Superior temporal gyrus (tissue), 1 donor: ENCODE results near the gene LRRC71.

ENCODE experiments used
- DNase-seq: peaks from one replicate; pipeline ENCODE4 v3.0.0-alpha.2; 2016; ENCODE audit errors: extremely low spot score

The LRRC71 gene

DNA sequence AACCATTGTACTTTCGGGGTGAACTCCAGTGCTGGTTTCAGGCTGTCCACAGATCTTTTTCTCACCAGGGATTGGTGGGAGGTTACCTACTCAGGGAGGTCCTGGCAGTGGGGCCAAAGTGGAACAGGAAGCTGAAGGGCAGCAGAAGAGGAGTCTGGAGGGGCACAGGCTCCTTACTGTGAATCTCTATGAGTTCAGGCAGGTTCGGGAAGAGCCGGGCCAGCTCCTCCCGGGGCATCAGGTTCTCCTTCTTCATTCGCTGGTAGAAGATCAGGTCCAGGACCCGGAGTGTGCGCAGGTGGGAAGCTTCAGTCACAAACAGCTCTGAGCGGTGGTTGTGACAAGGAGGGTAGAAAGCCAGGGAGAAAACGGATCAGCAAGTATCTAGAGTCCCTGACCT is 26.7 kb downstream of the LRRC71 start:
- no peak for DNase-seq

DNA sequence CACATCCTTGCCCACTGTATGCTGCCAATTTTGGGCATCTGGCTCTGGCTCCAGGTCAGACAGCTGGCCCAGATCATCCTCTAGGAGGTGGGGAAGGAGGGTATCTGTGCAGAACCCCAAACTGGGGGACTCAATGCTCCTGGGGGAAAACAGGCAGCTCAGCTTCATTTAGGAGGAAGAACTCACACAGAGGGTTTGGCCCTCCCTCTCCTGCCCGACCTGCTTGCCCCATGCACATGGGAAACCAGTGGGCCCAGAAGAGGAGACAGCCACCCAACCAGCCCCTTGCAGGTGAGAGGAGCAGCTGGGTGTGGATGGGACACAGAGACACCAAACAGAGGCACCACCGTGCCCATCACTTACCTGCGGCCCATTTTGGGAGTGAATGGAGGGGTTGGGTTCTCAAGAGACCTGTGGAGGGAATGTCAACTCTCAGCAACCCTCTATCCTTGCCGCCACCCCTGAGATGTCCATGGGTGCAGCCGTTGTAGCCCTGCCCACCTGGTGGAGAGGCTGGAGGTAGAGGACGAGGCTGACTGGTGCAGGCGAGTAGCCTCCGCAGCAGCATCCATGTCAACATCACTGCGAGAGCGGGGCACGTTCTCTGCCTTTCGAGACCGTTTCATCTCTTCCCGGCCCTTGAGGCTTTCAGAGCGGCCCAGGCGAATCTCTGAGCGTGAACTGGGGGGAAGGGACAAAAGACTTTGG is 27.5 kb downstream of the LRRC71 start:
- DNase-seq: no peak

DNA sequence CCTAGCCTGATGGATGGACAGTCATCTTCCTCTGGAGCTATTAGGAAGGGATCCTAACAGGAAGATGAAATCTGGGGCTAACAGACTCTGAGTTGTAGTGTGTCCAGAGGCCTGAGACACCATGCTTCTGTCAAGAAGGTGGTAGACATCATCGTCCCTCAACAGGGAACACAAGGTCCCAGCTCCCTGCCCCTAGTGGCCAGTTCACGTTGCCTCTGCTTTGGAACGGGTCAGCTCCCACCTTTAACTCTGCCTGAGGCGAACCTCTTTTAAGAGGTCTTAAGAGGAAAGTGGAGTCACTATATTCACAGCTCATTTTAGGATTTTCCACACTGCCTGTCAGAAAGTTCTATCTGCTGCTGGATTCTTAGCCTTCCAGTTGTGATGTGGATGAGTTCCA is 28.3 kb downstream of the LRRC71 start:
- no peak for DNase-seq

GRCh38 chr1:156949127-156949526 is 28.7 kb downstream of the LRRC71 start:
- no peak for DNase-seq

- DNase-seq: no peak
Measured at GRCh38 chr1:156951371-156951770, 30.9 kb downstream of the LRRC71 start.

DNA sequence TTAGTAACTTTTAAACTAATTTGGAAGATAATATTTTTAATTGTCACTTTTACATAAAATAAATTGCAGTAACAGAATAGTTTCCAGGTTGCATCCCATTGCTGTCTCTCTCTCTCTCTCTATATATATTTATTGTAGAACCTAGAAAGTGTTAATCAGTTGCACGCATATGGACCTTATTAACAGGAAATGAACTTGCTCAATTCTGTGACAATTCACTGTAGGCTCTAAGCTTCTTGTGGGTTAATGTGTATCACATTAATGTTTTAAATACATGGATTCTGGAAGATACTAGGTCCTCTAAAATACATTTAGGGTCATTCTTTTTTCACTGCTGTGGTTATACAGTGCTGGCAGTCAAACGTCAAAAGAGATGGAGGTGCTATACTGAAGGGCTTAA is 33.1 kb downstream of the LRRC71 start:
- DNase-seq: no peak

DNA sequence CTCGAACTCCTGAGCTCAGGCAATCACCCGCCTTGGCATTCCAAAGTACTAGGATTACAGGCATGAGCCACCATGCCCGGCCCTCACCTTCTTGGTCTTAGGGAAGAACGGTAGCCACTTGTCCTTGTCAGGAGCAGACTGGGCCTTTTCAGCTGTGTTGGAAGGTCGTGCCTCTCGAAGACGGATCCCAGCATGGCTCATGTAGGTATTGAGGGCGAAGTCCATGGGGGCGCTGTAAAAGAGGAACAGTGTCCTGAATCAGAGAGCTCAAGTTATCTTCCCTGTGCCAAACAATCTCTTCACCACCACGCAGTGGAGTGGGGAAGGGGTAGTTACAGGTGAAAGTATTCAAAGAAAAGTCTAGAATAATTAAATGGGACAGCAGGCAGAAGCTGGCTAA is 35.9 kb downstream of the LRRC71 start:
- no peak for DNase-seq

GRCh38 chr1:156957634-156958033 is 37.2 kb downstream of the LRRC71 start:
- no peak for DNase-seq

DNA sequence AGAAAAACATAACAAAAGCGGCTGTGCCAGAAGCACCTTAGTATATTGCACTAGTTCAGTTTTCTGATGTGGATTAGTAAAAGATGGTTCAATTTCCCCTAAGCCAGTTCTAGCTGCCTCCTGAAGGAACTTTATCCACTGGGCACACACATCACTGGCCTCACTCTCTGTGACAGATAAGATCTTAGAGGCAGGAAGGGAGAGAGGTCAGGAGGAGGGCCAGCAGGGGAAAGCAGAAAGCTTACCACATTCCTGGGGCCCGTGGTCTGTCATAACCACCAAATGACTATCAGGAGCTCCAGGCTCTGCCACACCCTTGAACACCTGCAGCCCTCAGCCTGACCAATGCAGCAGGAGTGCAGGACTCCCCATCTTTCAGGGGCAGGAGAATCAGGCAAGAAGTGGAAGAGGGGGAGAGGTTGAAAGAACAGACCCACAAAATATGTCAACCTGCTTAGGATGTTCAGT is 37.8 kb downstream of the LRRC71 start:
- DNase-seq: no peak

DNA sequence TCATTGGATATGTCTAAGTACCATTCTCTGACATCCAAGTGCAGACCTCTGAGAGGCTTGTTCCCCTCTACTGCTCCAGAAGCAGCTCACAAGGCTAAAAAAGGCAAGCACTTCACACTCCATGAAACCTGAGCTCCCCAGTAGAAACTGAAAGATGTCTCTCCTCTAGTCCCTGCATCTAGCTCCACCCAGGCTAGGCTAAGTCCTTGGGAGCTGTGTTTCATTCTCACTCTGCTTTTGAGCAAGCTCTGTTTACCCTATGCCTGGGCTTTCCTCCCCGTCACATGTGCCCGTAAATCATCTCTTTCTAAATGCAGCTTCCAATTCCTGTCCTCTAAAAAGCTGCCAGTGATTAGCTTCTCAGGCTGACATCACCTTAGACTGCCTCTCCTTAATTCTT is 39.0 kb downstream of the LRRC71 start:
- DNase-seq: peak; percentile 10

GRCh38 chr1:156959925-156960324 is 39.5 kb downstream of the LRRC71 start:
- DNase-seq: no peak

DNA sequence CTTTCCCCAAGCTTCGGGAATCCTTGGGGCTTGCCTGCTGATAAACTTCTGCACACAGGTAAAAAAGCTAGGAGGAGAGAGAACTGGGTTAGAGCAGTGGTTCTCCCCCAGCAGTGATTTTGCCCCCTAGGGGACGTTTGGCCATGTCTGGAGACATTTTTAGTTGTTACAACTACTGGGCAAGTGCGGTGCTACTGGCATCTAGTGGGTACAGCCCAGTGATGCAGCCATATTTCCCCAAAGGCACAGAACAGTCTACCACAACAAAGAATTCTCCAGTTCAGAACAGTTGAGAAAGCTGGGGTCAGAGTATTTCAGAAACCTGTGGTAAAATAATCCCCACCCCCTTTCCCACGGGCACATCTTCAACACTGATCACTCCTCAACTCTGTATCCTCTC is 41.3 kb downstream of the LRRC71 start:
- no peak for DNase-seq

- no peak for DNase-seq
Measured at GRCh38 chr1:156963621-156964020, 43.2 kb downstream of the LRRC71 start.

GRCh38 chr1:156964441-156964840 is 44.0 kb downstream of the LRRC71 start:
- DNase-seq: no peak

DNA sequence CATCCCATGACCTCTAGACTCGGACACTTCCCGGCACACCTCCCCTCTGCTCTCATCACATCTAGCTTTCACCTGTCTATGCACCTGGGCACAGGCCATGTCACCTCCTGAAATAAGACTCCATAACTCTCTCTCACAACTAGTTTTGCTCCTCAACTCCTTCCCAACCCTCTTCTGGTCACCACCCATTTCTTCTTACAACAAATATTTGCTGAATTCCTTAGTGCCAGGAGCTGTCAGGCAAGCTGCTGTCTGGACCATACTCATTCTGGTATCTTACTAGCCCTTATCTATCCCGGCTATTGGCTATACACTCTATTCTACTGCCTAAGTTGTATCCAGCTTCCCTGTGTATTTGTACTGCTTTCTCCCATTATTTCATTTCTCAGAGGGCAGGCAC is 49.1 kb downstream of the LRRC71 start:
- DNase-seq: no peak

- DNase-seq: no peak
Measured at GRCh38 chr1:156970017-156970416, 49.6 kb downstream of the LRRC71 start.

- DNase-seq: no peak
Measured at GRCh38 chr1:156973417-156973816, 53.0 kb downstream of the LRRC71 start.

GRCh38 chr1:156975084-156975483 is 54.7 kb downstream of the LRRC71 start:
- no peak for DNase-seq

DNA sequence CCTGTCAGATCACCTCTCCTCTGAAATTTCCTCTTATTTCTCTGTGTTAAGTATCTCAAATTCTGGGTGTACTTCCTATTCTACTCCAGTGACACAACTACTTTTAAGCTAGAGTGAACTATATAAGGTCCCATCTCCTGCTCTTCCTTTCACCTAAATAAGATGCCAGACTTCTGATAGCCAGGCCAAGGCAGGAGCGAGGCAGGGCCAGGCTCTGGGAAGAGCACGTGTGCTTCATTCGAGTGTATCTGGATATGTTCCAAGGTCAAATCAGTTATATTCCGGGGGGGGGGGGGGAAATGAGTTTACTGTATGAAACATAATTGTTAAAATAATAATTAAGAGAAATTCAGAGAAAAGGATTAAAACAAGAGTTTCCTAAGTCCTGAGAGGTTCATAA is 60.1 kb downstream of the LRRC71 start:
- DNase-seq: no peak
